ENCODE data around the gene LIMS2.

Gene LIMS2

DNA sequence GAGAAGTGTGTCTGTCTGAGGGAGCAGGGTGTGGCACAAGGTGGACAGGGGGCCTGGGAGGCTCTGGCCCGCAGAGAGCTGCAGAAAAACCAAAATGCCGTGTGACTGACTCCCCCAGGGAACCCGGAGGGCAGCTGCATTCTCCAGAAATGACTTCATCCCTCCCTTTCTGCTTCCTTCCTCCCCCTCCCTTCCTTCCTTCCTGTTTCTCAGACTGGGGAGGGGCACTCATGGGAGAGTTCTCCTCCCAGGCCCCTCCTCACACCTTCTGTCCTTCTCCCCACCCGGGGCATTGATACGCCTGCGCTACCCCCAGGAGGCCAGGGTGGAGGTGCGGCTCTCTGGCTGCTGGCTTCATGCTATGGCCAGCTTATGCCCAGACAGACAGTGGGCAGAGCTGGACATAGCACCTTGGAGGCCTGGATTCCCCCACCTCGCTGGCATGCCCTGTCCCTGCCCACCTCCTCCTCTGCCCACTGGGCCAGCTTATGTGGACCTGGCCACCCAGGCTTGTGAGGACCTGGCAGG, 37.5 kb downstream of the LIMS2 start:
- Histone ChIP-seq H3K27ac (ENCODE audit: low read depth, low read length) (no peak overlapping the region), H3K9me2 (replicated peaks; ENCODE audit: insufficient read depth, low read length) (no peaks in the 10 kb centered on the region), H3K4me3 (ENCODE audit: insufficient read depth, low read length, poor library complexity, severe bottlenecking) (no peak overlapping the region), H3K27me3 (ENCODE audit: low read length) (no peaks in the 10 kb centered on the region), H3K9me3 (ENCODE audit: insufficient read depth, low read length) (no peaks in the 10 kb centered on the region), H2AFZ (ENCODE audit: low read depth, low read length, severe bottlenecking) (no peak overlapping the region), H3K9ac (ENCODE audit: low read length) (no peak overlapping the region), H4K20me1 (ENCODE audit: low read depth, low read length) (no peaks in the 10 kb centered on the region), H3K79me2 (ENCODE audit: insufficient read depth, low read length) (no peaks in the 10 kb centered on the region), H3F3A (ENCODE audit: insufficient read depth) (no peaks in the 10 kb centered on the region), H3K36me3 (ENCODE audit: low read length) (no peaks in the 10 kb centered on the region), H3K4me2 (ENCODE audit: low read depth, low read length, poor library complexity, severe bottlenecking) (no peak overlapping the region)
- no peak for TF ChIP-seq EZH2phosphoT487 (conservative IDR thresholded peaks at IDR 0.05; ENCODE audit: low read length)
- TF ChIP-seq, protein P1, sequence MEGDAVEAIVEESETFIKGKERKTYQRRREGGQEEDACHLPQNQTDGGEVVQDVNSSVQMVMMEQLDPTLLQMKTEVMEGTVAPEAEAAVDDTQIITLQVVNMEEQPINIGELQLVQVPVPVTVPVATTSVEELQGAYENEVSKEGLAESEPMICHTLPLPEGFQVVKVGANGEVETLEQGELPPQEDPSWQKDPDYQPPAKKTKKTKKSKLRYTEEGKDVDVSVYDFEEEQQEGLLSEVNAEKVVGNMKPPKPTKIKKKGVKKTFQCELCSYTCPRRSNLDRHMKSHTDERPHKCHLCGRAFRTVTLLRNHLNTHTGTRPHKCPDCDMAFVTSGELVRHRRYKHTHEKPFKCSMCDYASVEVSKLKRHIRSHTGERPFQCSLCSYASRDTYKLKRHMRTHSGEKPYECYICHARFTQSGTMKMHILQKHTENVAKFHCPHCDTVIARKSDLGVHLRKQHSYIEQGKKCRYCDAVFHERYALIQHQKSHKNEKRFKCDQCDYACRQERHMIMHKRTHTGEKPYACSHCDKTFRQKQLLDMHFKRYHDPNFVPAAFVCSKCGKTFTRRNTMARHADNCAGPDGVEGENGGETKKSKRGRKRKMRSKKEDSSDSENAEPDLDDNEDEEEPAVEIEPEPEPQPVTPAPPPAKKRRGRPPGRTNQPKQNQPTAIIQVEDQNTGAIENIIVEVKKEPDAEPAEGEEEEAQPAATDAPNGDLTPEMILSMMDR (IDR thresholded peaks at IDR 0.05; ENCODE audit: insufficient read depth, low read length, poor library complexity, severe bottlenecking): no peak

DNA sequence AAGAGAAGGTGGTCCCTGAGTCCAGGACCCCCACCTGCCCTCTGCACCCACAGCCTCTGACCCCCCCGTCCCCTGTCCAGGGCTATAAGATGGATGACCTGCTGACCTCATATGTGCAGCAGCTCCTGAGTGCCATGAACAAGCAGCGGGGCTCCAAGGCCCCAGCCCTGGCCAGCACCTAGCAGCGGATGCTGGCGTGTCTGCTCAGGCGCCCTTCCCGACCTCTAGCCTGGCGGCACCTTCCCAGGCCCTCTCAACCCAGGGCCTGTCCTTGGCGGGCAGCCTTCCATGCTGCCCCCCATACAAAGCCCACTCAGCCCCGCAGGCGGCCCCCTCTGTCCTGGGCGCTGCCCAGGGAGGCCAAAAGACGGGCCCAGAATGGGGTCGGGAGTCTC, 38.1 kb downstream of the LIMS2 start:
- Histone ChIP-seq H3K27ac (ENCODE audit: low read depth, low read length) (no peak overlapping the region), H3K79me2 (ENCODE audit: insufficient read depth, low read length) (no peaks in the 10 kb centered on the region), H4K20me1 (ENCODE audit: low read depth, low read length) (no peaks in the 10 kb centered on the region), H3K4me2 (ENCODE audit: low read depth, low read length, poor library complexity, severe bottlenecking) (no peak overlapping the region), H3F3A (ENCODE audit: insufficient read depth) (no peaks in the 10 kb centered on the region), H3K27me3 (ENCODE audit: low read length) (no peaks in the 10 kb centered on the region), H3K9me3 (ENCODE audit: insufficient read depth, low read length) (no peaks in the 10 kb centered on the region), H3K4me3 (ENCODE audit: insufficient read depth, low read length, poor library complexity, severe bottlenecking) (no peak overlapping the region), H3K36me3 (ENCODE audit: low read length) (no peaks in the 10 kb centered on the region), H3K9me2 (replicated peaks; ENCODE audit: insufficient read depth, low read length) (no peaks in the 10 kb centered on the region), H2AFZ (ENCODE audit: low read depth, low read length, severe bottlenecking) (no peak overlapping the region), H3K9ac (ENCODE audit: low read length) (no peak overlapping the region)
- TF ChIP-seq, protein P1 (IDR thresholded peaks at IDR 0.05; ENCODE audit: insufficient read depth, low read length, poor library complexity, severe bottlenecking): no peak
- no peak for TF ChIP-seq EZH2phosphoT487 (conservative IDR thresholded peaks at IDR 0.05; ENCODE audit: low read length)

DNA sequence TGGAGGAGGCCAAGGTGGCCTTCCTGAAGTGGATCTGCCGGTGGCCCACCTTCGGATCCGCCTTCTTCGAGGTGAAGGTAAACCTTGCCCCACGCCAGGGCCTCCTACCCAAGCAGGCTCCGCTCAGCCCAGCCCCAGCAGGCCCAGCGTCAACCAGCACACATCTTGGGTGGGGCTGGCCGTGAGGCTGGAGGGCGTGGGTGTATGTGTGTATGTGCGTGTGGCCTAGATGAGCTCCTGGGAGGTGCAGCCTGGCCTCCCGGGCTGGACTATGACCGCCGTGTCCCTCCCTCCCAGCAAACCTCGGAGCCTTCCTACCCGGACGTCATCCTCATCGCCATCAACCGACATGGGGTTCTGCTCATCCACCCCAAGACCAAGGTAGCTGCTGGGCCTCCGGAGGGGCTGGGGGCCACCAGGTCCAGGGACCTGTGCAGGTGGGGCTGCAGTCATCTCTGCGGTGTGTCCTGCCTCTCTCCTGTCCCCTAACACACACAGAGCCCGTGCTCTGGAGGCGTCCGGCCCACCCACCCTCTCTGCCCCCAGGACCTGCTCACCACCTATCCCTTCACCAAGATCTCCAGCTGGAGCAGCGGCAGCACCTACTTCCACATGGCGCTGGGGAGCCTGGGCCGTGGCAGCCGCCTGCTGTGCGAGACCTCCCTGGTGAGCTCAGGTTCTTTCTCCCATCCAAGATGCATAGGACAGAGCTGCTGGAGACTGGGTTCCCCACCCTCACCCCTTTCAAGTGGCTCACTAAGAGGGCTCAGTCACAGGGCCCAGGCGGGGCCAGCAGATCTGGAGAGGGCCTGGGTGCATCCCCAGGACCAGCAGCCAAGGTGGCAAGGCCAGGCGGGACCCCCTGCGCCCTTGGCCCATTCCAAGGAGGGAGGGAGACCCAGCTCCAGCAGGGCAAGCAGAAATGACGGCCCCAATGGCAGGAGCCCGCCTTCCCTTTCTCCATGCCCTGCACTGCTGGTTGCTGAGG, 38.8 kb downstream of the LIMS2 start:
- no peaks in the 10 kb centered on the region for H3K9me2 ChIP-seq (replicated peaks; ENCODE audit: insufficient read depth, low read length)
- H3K9ac ChIP-seq (ENCODE audit: low read length): no peak overlapping the region
- no peaks in the 10 kb centered on the region for H3K9me3 ChIP-seq (ENCODE audit: insufficient read depth, low read length)
- H3K4me3 ChIP-seq (ENCODE audit: insufficient read depth, low read length, poor library complexity, severe bottlenecking): no peak overlapping the region
- no peak overlapping the region for H2AFZ ChIP-seq (ENCODE audit: low read depth, low read length, severe bottlenecking)
- no peaks in the 10 kb centered on the region for H3K79me2 ChIP-seq (ENCODE audit: insufficient read depth, low read length)
- TF ChIP-seq, protein P1 (IDR thresholded peaks at IDR 0.05; ENCODE audit: insufficient read depth, low read length, poor library complexity, severe bottlenecking): no peak
- no peak for TF ChIP-seq EZH2phosphoT487 (conservative IDR thresholded peaks at IDR 0.05; ENCODE audit: low read length)
- H3F3A ChIP-seq (ENCODE audit: insufficient read depth): no peaks in the 10 kb centered on the region
- H3K27ac ChIP-seq (ENCODE audit: low read depth, low read length): no peak overlapping the region
- no peaks in the 10 kb centered on the region for H3K36me3 ChIP-seq (ENCODE audit: low read length)
- H4K20me1 ChIP-seq (ENCODE audit: low read depth, low read length): no peaks in the 10 kb centered on the region
- no peak overlapping the region for H3K4me2 ChIP-seq (ENCODE audit: low read depth, low read length, poor library complexity, severe bottlenecking)
- H3K27me3 ChIP-seq (ENCODE audit: low read length): no peaks in the 10 kb centered on the region
